Activated CD8-positive, alpha-beta T cell treated with anti-CD3 and anti-CD28 coated beads, Interleukin-2, amount 10 ng/mL, durations not matched to agents 7 days and 5 days (primary cell): ENCODE data around the gene NSUN6. TPM values are rescaled to one million over a fixed set of nuclear protein-coding genes. Genes with fewer than 3 reads are reported as not detected.

Experiments used
- ATAC-seq: fragments of 150-1000 bp; cut with Tn5 transposase; one replicate; pipeline ENCODE4 v1.10.0; 2021; ENCODE audit warnings: moderate library complexity
- CTCF ChIA-PET: fragments of 350-600 bp; sonication (Branson Sonifier 250); formaldehyde crosslinking; loops from one replicate; lab custom pipeline; 2021; ENCODE audit warnings: antibody characterized with exemption; lab: Charles Lee
- POLR2A ChIA-PET: fragments of 350-600 bp; sonication (Branson Sonifier 250); formaldehyde crosslinking; loops from one replicate; lab custom pipeline; 2021; ENCODE audit warnings: antibody characterized with exemption; lab: Charles Lee
- DNase-seq: peaks from one replicate; pipeline ENCODE4 v3.0.0-alpha.2; 2020
- H3K27ac Mint-ChIP-seq: one replicate; pipeline ENCODE4 v1.8.0; 2021; ENCODE audit warnings: mild to moderate bottlenecking, mixed read lengths
- H3K27me3 Mint-ChIP-seq: one replicate; pipeline ENCODE4 v1.8.0; 2021; ENCODE audit warnings: low read depth, mixed read lengths
- H3K36me3 Mint-ChIP-seq: one replicate; pipeline ENCODE4 v1.8.0; 2021; ENCODE audit warnings: low read depth, mixed read lengths
- H3K4me1 Mint-ChIP-seq: one replicate; pipeline ENCODE4 v1.8.0; 2021; ENCODE audit warnings: low read depth, mixed read lengths
- H3K4me3 Mint-ChIP-seq: one replicate; pipeline ENCODE4 v1.8.0; 2021; ENCODE audit warnings: mild to moderate bottlenecking, mixed read lengths
- H3K9me3 Mint-ChIP-seq: one replicate; pipeline ENCODE4 v1.8.0; 2022; ENCODE audit warnings: mixed read lengths; ENCODE audit not compliant: insufficient read depth
- total RNA-seq, 2 experiments: library from RNA; stranded (reverse); gene quantifications; one replicate each; pipeline ENCODE4 v1.2.3, GENCODE V29; 2021

The NSUN6 gene
- total RNA-seq, 2 experiments from 2014 or later: 21.2 to 24.6 TPM

DNA sequence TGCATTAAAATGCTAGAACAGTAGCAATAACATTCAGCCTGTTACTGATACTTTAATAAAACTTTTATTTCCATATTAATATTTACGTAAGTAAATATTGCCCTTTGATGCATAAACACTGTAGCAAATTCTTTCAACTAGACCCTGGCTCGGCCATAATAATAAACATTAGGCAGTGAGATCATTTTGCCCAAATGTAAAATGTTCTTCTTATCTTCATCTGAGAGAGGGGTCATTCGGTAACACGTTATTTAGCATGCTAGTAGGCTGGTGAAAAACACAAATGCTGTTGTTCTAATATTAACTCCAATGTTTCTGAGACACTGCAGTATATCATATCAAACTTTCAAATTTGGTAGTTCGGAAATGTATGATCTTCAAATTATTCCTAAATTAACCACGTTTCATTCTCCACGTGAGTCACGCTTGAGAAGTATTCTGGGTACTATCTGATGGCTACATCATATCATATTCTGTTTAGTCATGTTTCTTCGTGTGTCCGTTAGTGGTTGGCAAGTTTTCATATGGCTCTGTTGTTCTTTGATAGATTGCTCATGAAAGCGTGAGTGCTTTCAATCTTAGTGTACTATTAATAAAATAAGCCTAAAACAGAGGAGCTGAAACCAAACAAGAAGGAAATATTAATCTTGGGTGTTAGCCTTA, 145.8 kb downstream of the NSUN6 start:
- Mint-ChIP-seq H3K9me3 (no peaks in the 10 kb centered on the region), H3K4me1 (no peaks in the 10 kb centered on the region), H3K4me3 (no peak overlapping the region), H3K27ac (no peak overlapping the region), H3K36me3 (no peaks in the 10 kb centered on the region), H3K27me3 (no peaks in the 10 kb centered on the region)
- POLR2A ChIA-PET: no interaction called here
- CTCF ChIA-PET: no interaction called here
- DNase-seq (no peak), ATAC-seq (no peak)

GRCh38 chr10:18504161-18504560, 147.2 kb downstream of the NSUN6 start:
- Mint-ChIP-seq H3K27ac (no peak overlapping the region), H3K4me3 (no peak overlapping the region), H3K36me3 (no peaks in the 10 kb centered on the region), H3K9me3 (no peaks in the 10 kb centered on the region), H3K4me1 (no peaks in the 10 kb centered on the region), H3K27me3 (no peaks in the 10 kb centered on the region)
- ATAC-seq (no peak), DNase-seq (no peak)
- ChIA-PET POLR2A (no interaction called here), CTCF (no interaction called here)

GRCh38 chr10:18501629-18502028, 149.8 kb downstream of the NSUN6 start:
- H3K9me3 Mint-ChIP-seq: no peaks in the 10 kb centered on the region
- no peak for ATAC-seq
- no peak for DNase-seq
- no peaks in the 10 kb centered on the region for H3K27me3 Mint-ChIP-seq
- no peaks in the 10 kb centered on the region for H3K4me1 Mint-ChIP-seq
- no peak overlapping the region for H3K4me3 Mint-ChIP-seq
- H3K36me3 Mint-ChIP-seq: no peaks in the 10 kb centered on the region
- POLR2A ChIA-PET: no interaction called here
- CTCF ChIA-PET: no interaction called here
- no peak overlapping the region for H3K27ac Mint-ChIP-seq

DNA sequence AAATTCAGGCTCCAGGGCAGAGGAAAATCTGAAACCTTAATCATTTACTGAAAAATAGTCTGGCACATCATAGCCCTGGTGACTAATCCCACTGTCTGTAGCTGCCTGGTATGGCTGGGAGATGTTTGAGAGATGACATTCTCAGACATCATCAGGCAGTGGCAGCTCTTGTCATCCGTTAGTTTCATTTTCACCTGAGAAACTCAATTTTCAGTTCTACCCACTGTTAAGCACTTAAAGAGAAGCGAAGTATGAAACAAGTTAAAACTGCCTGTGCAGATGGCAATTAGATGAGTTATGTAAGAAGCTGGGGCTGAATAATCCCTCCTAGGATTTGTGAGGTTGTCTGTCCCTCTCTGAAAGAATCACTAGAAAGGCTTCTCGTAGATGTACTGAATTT, 150.2 kb downstream of the NSUN6 start:
- H3K4me1 Mint-ChIP-seq: no peaks in the 10 kb centered on the region
- CTCF ChIA-PET: no interaction called here
- H3K27ac Mint-ChIP-seq: no peak overlapping the region
- POLR2A ChIA-PET: no interaction called here
- H3K4me3 Mint-ChIP-seq: no peak overlapping the region
- H3K27me3 Mint-ChIP-seq: no peaks in the 10 kb centered on the region
- H3K36me3 Mint-ChIP-seq: no peaks in the 10 kb centered on the region
- DNase-seq (no peak), ATAC-seq (no peak)
- H3K9me3 Mint-ChIP-seq: no peaks in the 10 kb centered on the region

DNA sequence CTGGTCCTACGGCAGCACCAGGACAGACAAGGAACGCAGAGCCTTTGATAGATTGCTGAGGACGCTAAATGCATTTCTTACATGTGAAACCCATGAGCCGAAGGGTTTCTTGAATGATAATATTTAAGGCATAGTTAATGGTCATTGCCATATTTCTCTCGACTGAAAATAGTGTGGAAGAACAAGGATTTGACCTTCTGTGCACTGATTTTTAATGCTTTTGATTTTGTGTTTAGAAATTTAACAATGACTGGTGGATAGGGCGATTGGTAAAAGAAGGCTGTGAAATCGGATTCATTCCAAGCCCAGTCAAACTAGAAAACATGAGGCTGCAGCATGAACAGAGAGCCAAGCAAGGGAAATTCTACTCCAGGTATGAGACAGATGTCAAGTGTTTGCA, 150.8 kb downstream of the NSUN6 start:
- no peaks in the 10 kb centered on the region for H3K36me3 Mint-ChIP-seq
- DNase-seq (no peak), ATAC-seq (no peak)
- H3K27ac Mint-ChIP-seq: no peak overlapping the region
- ChIA-PET POLR2A (no interaction called here), CTCF (no interaction called here)
- H3K4me1 Mint-ChIP-seq: no peaks in the 10 kb centered on the region
- H3K9me3 Mint-ChIP-seq: no peaks in the 10 kb centered on the region
- no peaks in the 10 kb centered on the region for H3K27me3 Mint-ChIP-seq
- no peak overlapping the region for H3K4me3 Mint-ChIP-seq

- ATAC-seq: no peak
- Mint-ChIP-seq H3K27ac (no peak overlapping the region), H3K9me3 (no peaks in the 10 kb centered on the region), H3K4me3 (no peak overlapping the region), H3K36me3 (no peaks in the 10 kb centered on the region), H3K27me3 (no peaks in the 10 kb centered on the region), H3K4me1 (no peaks in the 10 kb centered on the region)
- no peak for DNase-seq
- CTCF ChIA-PET: no interaction called here
- POLR2A ChIA-PET: no interaction called here
Observed at GRCh38 chr10:18498998-18499397, 152.4 kb downstream of the NSUN6 start.

GRCh38 chr10:18497806-18498369, 153.5 kb downstream of the NSUN6 start:
- POLR2A ChIA-PET: no interaction called here
- no peaks in the 10 kb centered on the region for H3K36me3 Mint-ChIP-seq
- H3K9me3 Mint-ChIP-seq: no peaks in the 10 kb centered on the region
- DNase-seq (no peak), ATAC-seq (no peak)
- H3K27ac Mint-ChIP-seq: no peak overlapping the region
- no peaks in the 10 kb centered on the region for H3K4me1 Mint-ChIP-seq
- H3K4me3 Mint-ChIP-seq: no peak overlapping the region
- no peaks in the 10 kb centered on the region for H3K27me3 Mint-ChIP-seq
- CTCF ChIA-PET: no interaction called here

Other genes with a start within 250 kb of the NSUN6 start
- gene ARL5B, start 7.8 kb upstream of the NSUN6 start, total RNA-seq: 1 to 10 TPM; 9.1 TPM